IPS DF 4.7 (cell line): ENCODE data around the gene TCF7L1.

ENCODE experiments used
- DNase-seq: peaks from one replicate; pipeline ENCODE4 v3.0.0-alpha.2; 2013; ENCODE audit warnings: low spot score; ENCODE audit errors: extremely low read depth

TCF7L1 gene

DNA sequence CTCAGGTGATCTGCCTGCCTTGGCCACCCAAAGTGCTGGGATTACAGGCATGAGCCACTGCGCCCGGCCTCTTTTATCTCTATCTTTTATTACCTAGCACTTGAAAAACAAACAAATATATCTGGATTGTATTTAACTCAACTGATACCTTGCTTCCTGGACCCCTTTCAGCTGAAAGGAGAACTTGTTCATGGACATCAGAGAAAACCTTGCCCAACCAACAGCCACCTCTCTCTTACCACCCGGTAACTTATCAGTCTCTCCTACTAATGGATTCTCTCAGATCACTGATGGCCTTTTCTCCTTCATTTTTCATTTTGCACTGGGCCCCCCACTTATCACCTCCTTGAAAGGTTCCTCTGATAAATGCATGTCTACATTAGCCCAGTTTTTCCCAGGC, 214.4 kb downstream of the TCF7L1 start:
- no peak for DNase-seq

DNA sequence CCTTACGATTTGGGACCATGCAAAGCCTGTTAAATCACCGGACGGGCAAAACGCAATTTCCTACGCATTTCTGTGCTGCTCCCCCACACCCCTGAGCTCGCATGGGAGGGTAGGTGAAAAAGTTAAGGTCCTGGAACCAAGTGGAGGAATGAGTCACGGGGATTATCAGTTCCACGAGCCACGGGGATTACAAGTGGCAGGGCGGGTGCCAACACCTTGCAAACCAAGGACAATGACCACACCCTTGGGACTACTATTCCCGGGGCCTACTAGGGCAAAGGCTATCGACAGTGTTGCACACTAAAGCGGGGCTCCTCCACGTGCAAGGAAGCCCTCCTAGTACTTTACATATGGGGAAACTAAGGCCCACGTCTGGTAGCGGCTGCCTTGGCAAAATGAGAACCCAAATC, 220.7 kb downstream of the TCF7L1 start:
- DNase-seq, result no peak

DNA sequence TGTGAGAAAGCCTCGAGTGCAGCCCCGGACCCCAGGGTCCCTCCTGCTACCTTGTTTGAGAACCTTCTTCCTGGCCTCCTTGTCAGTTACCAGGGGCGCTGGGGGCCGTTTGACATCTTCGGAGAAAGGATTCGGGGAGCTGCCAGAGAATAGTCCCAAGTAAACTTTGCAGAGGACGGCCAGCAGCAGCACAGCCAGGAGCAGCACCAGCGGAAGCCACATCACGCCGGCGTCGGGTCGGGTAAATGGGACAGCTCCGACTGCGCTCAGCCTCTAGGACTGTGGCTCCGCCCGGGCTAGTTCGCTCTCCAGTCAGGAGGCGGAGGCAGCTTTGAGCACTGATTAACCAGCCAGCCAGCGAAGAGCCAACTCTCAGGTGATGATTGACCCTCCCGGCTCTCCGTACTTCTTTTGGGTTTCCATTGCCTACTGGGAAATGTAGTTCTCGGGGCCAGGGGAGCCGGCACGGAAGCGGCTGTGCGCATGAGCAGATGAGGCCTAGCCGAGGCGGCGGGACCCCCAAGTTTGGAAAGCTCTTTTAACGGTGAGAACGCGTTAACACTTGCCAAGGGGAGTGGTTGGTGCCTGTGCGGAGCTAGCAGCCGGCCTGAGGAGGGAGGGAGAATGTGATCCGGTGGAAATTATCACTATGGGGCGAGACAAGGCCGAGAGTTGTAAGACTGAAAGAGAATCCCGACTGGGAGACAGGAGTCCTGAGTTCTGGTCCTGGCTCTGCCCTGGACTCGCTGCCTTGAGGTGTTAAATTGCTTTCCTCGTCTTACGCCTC, 221.3 kb downstream of the TCF7L1 start, which contains the start of the genes ELMOD3 and RETSAT:
ELMOD3 (plus strand) TSS at position 484 of the 787 bp plus-strand sequence. CDS start 2,430 bp downstream, outside the sequence.
RETSAT (minus strand) TSS at position 243 of the 787 bp plus-strand sequence; CDS start at position 222, 21 bp downstream.
- DNase-seq, result peak; percentile 98

DNA sequence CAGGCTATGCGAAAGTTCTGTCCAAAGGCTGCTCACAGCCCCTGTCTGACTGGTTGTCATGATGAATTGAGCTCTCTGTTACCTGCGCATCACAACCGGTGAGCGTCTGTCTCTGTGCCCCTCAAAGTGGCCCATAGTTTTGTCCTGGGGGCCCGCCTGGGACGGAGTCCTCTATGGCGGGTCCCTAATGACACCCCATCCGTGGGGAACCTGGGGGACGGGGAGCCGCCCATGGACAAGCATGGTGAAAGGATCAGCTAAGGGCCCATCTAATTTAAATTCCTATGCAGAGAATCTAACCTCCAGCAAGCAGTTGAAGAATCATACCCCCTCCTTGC, 221.8 kb downstream of the TCF7L1 start:
- no peak for DNase-seq

DNA sequence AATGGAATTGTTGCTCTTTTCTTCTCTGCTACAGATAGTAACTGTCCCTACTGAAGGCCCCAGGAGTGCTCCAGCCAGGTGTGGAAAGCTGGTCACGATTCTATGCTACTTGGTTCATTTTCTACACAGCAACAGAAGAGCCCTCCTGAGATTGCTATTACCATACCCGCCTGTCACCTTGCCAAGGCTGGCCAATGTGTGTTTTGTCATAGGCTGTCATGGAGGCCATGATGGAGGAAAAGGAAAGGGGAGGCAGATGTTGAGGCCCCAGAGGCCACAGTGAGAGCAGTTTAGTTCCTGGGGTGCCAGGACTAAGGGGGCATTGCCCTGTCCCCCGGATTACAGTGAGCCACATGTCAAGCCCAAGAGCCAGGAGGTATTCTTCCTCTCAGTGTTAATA, 222.3 kb downstream of the TCF7L1 start:
- no peak for DNase-seq

DNA sequence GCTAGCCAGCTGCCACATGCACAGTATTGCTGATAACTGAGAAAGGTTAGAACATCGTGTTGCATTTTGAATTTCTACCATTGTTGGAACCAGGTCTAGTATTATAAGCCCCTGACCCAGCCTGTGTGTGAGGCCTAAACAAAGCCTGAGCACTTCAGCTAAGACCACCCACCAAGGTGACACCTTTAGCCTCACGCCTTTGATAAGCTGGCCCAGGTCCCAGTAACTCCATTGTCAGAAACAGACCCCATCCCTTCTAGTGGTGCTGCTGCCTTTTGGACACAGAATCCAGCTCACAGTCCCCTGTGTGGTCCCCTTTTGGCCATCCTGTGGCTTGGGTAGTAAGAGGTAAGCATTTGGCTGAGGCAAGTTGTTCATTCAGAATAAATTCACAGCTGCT, 223.0 kb downstream of the TCF7L1 start:
- no peak for DNase-seq

DNA sequence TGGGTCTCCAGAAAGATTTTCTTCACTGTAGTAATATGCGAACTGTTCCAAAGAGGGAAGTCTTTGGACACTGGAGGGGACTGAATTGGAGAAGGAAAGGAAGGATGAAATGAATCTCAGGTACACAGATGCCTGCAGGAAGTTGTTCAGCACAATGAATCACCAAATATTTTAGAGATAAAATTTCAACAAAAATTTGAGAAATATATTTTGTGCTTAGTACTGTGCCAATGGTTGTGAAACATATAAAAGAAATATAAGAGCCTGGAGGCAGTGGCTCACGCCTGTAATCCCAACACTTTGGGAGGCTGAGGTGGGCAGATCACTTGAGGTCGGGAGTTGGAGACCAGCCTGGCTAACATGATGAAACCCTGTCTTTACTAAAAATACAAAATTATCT, 224.5 kb downstream of the TCF7L1 start:
- no peak for DNase-seq
